Endodermal cell (in vitro differentiated cells): ENCODE results near the gene ABI3BP. TPM values are rescaled to one million over a fixed set of nuclear protein-coding genes. Genes with fewer than 3 reads are reported as not detected.

ENCODE experiments used
- DNase-seq: peaks from one replicate; pipeline ENCODE4 v3.0.0-alpha.2; 2017
- H3K27ac ChIP-seq: 2 replicates; pipeline ENCODE4 v1.5.1; 2013; ENCODE audit warnings: mild to moderate bottlenecking, low read depth, low read length, moderate library complexity
- H3K27me3 ChIP-seq: 2 replicates; pipeline ENCODE4 v1.6.1; 2013; ENCODE audit warnings: mild to moderate bottlenecking, low read length, moderate library complexity; ENCODE audit not compliant: insufficient read depth, control insufficient read depth, poor library complexity, severe bottlenecking
- H3K36me3 ChIP-seq: 2 replicates; pipeline ENCODE4 v1.7.0; 2013; ENCODE audit warnings: mild to moderate bottlenecking, low read length, moderate library complexity; ENCODE audit not compliant: control insufficient read depth, insufficient read depth
- H3K4me1 ChIP-seq: one replicate; pipeline ENCODE4 v1.7.0; 2013; ENCODE audit warnings: low read length; ENCODE audit not compliant: control insufficient read depth, insufficient read depth
- H3K4me3 ChIP-seq: 2 replicates; pipeline ENCODE4 v1.5.1; 2013; ENCODE audit warnings: mild to moderate bottlenecking, low read length, moderate library complexity
- H3K9ac ChIP-seq: 2 replicates; pipeline ENCODE4 v1.6.1; 2013; ENCODE audit warnings: mild to moderate bottlenecking, low read length, moderate library complexity; ENCODE audit not compliant: poor library complexity, severe bottlenecking; ENCODE audit errors: extremely low read depth
- H3K9me3 ChIP-seq: 2 replicates; pipeline ENCODE4 v1.6.1; 2013; ENCODE audit warnings: mild to moderate bottlenecking, low read length, moderate library complexity; ENCODE audit not compliant: control insufficient read depth
- H3K27ac Mint-ChIP-seq: 2 replicates; pipeline ENCODE4 v1.8.0; 2020; ENCODE audit warnings: mixed read lengths
- H3K27me3 Mint-ChIP-seq: 2 replicates; pipeline ENCODE4 v1.8.0; 2021; ENCODE audit warnings: mild to moderate bottlenecking, mixed read lengths; ENCODE audit not compliant: insufficient read depth
- H3K36me3 Mint-ChIP-seq: 2 replicates; pipeline ENCODE4 v1.8.0; 2020; ENCODE audit warnings: low read depth, mixed read lengths
- H3K4me1 Mint-ChIP-seq: 2 replicates; pipeline ENCODE4 v1.8.0; 2020; ENCODE audit warnings: mixed read lengths
- H3K4me3 Mint-ChIP-seq: 2 replicates; pipeline ENCODE4 v1.8.0; 2020; ENCODE audit warnings: mild to moderate bottlenecking, moderate library complexity, mixed read lengths
- H3K9me3 Mint-ChIP-seq: 2 replicates; pipeline ENCODE4 v1.8.0; 2020; ENCODE audit warnings: mild to moderate bottlenecking, mixed read lengths
- WGBS, 2 experiments: methylation state at CpG; one replicate each; pipeline versions ENCODE4 v1.1.5 to v1.1.7; 2013; ENCODE audit warnings: missing lambda C conversion rate in 2 of 2, mixed read lengths in 1 of 2; ENCODE audit not compliant: insufficient coverage in 1 of 2, insufficient read length in 1 of 2; 5-methylcytosine and 5-hydroxymethylcytosine counted together
- total RNA-seq, 2 donors: library from RNA; stranded (reverse); fragmentation: NEBNext Ultra II Directional in 1 of 2; extraction: Animal tissue kit (Norgen Biotek cat#: 25700) in 1 of 2; gene quantifications; 2 replicates in 1 of 2; 3 replicates in 1 of 2; pipeline ENCODE4 v1.2.1, GENCODE V29; 2021
- TF ChIP-seq, protein P1 (sequence below): fragments of 200-600 bp; sonication (generic); conservative IDR thresholded peaks from 2 replicates; pipeline ENCODE4 v1.5.0; 2021; ENCODE audit warnings: antibody characterized with exemption, mild to moderate bottlenecking

The ABI3BP gene
- total RNA-seq, 2 donors from 2014 or later = 0.42 TPM; not detected in 1

DNA sequence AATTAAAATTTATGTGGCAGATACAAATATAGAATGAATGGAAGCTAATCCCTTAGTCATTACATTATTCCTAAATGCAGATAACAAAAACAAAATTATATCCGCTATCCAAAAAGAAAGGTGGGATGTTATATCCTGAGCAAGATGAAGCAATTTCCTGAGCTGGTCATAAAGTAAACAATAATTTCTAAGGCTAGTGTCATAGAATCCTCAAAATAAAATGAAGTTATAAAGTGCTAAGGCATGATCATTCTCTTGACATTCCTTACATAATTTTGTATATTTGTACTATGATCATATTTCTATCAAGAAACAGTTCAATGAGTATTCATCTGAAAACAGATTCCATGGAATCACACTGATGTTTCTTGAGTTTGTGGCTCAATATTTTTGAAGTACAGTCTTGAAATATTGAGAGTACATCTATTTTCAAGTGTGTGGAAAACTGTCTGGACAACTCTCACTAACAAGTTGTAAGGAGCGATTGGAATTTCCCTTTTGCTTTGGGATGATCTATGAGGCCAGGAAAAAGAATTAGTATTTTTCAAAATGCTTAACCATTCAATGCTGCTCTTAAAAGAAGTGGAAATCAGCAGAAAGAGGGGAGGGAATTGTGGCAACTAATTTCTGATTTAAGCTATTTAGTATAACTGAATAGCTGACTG lies 92.4 kb downstream of the ABI3BP start:
- Histone ChIP-seq H3K9me3 (no peaks in the 10 kb centered on the region), H3K9ac (no peak overlapping the region), H3K27me3 (no peaks in the 10 kb centered on the region), H3K4me1 (no peaks in the 10 kb centered on the region), H3K36me3 (no peaks in the 10 kb centered on the region), H3K4me3 (no peak overlapping the region), H3K27ac (no peak overlapping the region)
- Mint-ChIP-seq H3K27me3 (no peaks in the 10 kb centered on the region), H3K4me3 (no peak overlapping the region), H3K36me3 (no peaks in the 10 kb centered on the region), H3K9me3 (no peaks in the 10 kb centered on the region), H3K4me1 (no peaks in the 10 kb centered on the region), H3K27ac (no peak overlapping the region)
- no peak for DNase-seq
- WGBS, 2 experiments = 92% methylated on average over 1 of the region's 2 CpGs; no CpG with 5 or more reads in 1 of the 2 experiments
- TF ChIP-seq, protein P1, sequence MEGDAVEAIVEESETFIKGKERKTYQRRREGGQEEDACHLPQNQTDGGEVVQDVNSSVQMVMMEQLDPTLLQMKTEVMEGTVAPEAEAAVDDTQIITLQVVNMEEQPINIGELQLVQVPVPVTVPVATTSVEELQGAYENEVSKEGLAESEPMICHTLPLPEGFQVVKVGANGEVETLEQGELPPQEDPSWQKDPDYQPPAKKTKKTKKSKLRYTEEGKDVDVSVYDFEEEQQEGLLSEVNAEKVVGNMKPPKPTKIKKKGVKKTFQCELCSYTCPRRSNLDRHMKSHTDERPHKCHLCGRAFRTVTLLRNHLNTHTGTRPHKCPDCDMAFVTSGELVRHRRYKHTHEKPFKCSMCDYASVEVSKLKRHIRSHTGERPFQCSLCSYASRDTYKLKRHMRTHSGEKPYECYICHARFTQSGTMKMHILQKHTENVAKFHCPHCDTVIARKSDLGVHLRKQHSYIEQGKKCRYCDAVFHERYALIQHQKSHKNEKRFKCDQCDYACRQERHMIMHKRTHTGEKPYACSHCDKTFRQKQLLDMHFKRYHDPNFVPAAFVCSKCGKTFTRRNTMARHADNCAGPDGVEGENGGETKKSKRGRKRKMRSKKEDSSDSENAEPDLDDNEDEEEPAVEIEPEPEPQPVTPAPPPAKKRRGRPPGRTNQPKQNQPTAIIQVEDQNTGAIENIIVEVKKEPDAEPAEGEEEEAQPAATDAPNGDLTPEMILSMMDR = no peak

DNA sequence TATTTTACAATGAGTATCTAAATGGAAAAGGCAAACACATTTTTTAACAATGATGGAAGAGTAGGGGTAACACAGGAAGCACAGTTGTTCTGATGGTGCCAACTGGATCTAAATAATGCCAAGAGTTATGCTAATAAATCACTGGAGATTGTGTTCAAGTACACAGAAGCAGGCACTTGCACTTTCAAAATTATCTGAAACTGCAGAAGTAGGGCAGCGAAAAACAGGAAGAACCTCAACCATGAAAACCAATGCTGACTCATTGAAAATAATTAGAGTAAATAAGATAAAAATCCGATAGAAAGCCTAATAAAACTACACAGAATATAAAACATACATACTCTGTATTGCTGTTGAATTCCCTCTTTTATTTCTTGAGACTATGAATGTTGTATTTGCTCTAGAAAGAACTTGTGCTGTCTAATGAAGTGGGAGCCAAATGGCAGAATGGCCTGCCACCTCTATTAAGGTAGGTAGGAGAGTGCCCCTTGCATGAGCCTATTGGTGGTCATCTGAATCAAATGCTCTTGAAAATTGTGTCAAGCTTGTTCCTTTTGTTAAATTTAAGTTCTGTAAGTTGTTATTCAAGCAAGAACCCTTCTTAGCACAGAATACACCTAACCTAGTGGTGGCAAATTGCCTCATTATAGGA lies 93.7 kb downstream of the ABI3BP start:
- Histone ChIP-seq H3K36me3 (no peaks in the 10 kb centered on the region), H3K4me3 (no peak overlapping the region), H3K27ac (no peak overlapping the region), H3K9ac (no peak overlapping the region), H3K4me1 (no peaks in the 10 kb centered on the region), H3K27me3 (no peaks in the 10 kb centered on the region), H3K9me3 (no peaks in the 10 kb centered on the region)
- TF ChIP-seq, protein P1 = no peak
- Mint-ChIP-seq H3K27me3 (no peaks in the 10 kb centered on the region), H3K4me3 (no peak overlapping the region), H3K36me3 (no peaks in the 10 kb centered on the region), H3K27ac (no peak overlapping the region), H3K4me1 (no peaks in the 10 kb centered on the region), H3K9me3 (no peaks in the 10 kb centered on the region)
- WGBS, 2 experiments = 82% methylated on average over 1 of the region's 2 CpGs; no CpG with 5 or more reads in 1 of the 2 experiments
- no peak for DNase-seq

DNA sequence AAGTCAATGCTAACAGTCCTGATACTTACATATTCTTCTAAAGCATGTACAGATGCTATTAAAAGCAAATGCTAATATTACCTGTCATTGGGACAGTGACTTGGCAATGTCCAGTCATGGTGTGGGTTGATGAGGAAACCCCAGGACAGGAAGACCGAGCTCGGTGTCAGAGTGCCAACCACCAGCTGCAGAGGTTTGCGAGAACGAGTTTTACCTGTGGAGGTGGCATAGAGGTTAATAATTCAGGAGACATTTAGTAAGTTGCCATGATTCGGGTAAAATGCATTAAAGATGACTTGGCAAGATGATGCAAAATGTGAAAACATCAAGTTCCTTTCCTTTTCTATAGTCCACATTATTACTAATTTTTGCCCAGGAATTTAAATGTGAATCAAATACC lies 94.5 kb downstream of the ABI3BP start:
- H3K9ac ChIP-seq = no peak overlapping the region
- H3K4me3 Mint-ChIP-seq = no peak overlapping the region
- no peaks in the 10 kb centered on the region for H3K27me3 Mint-ChIP-seq
- no peaks in the 10 kb centered on the region for H3K4me1 ChIP-seq
- no peak for DNase-seq
- no peaks in the 10 kb centered on the region for H3K36me3 Mint-ChIP-seq
- H3K27ac Mint-ChIP-seq = no peak overlapping the region
- H3K4me3 ChIP-seq = no peak overlapping the region
- TF ChIP-seq, protein P1 = no peak
- 80 to 88% methylated on average over 3 to 5 of the region's 5 CpGs for WGBS, 2 experiments
- no peaks in the 10 kb centered on the region for H3K9me3 ChIP-seq
- H3K27me3 ChIP-seq = no peaks in the 10 kb centered on the region
- H3K9me3 Mint-ChIP-seq = no peaks in the 10 kb centered on the region
- no peaks in the 10 kb centered on the region for H3K36me3 ChIP-seq
- no peak overlapping the region for H3K27ac ChIP-seq
- no peaks in the 10 kb centered on the region for H3K4me1 Mint-ChIP-seq
